HG02970 (cell line): Measurements from ENCODE around the gene DCLK2.
A peak's percentile ranks its signal among the peaks of the same experiment; 100 is the strongest.

Source experiments
- ATAC-seq: cut with Tn5 transposase; IDR thresholded peaks from one replicate; pipeline ENCODE4 v1.9.1; 2021; ENCODE audit warnings: mild to moderate bottlenecking, moderate library complexity, moderate number of reproducible peaks; ENCODE audit not compliant: unreplicated experiment, low FRiP score

Gene DCLK2

GRCh38 chr4:150078041-150078578 lies at the start of gene DCLK2:
Gene DCLK2 (plus strand): TSS chr4:150078445. CDS start chr4:150079028, 583 bp downstream.
- ATAC-seq = no peak

- no peak for ATAC-seq
Measured at GRCh38 chr4:150032541-150032940, 45.7 kb upstream of the DCLK2 start.

- no peak for ATAC-seq
Measured at GRCh38 chr4:150033081-150033480, 45.2 kb upstream of the DCLK2 start.

- no peak for ATAC-seq
Measured at GRCh38 chr4:150033901-150034300, 44.3 kb upstream of the DCLK2 start.

GRCh38 chr4:150037251-150037856 lies 40.9 kb upstream of the DCLK2 start:
- ATAC-seq = no peak

- peak; percentile 81 for ATAC-seq
Measured at GRCh38 chr4:150038335-150039076, 39.7 kb upstream of the DCLK2 start.

- ATAC-seq = no peak
Measured at GRCh38 chr4:150039274-150040127, 38.7 kb upstream of the DCLK2 start.

- ATAC-seq = no peak
Measured at GRCh38 chr4:150044517-150044916, 33.7 kb upstream of the DCLK2 start.

- no peak for ATAC-seq
Measured at GRCh38 chr4:150045410-150045809, 32.8 kb upstream of the DCLK2 start.

- no peak for ATAC-seq
Measured at GRCh38 chr4:150046728-150047217, 31.5 kb upstream of the DCLK2 start.

- ATAC-seq = no peak
Measured at GRCh38 chr4:150047546-150047945, 30.7 kb upstream of the DCLK2 start.

- ATAC-seq = no peak
Measured at GRCh38 chr4:150049682-150050081, 28.6 kb upstream of the DCLK2 start.

GRCh38 chr4:150050566-150050965 lies 27.7 kb upstream of the DCLK2 start:
- ATAC-seq = no peak

GRCh38 chr4:150051111-150051510 lies 27.1 kb upstream of the DCLK2 start:
- ATAC-seq = no peak

- no peak for ATAC-seq
Measured at GRCh38 chr4:150055467-150055866, 22.8 kb upstream of the DCLK2 start.

GRCh38 chr4:150056569-150056968 lies 21.7 kb upstream of the DCLK2 start:
- ATAC-seq = no peak

- no peak for ATAC-seq
Measured at GRCh38 chr4:150061086-150061776, 17.0 kb upstream of the DCLK2 start.

- ATAC-seq = no peak
Measured at GRCh38 chr4:150063128-150063527, 15.1 kb upstream of the DCLK2 start.

GRCh38 chr4:150065740-150066139 lies 12.5 kb upstream of the DCLK2 start:
- no peak for ATAC-seq

GRCh38 chr4:150067859-150068258 lies 10.4 kb upstream of the DCLK2 start:
- ATAC-seq = no peak
